Measurements from ENCODE around the gene HSPBP1.

Gene HSPBP1

DNA sequence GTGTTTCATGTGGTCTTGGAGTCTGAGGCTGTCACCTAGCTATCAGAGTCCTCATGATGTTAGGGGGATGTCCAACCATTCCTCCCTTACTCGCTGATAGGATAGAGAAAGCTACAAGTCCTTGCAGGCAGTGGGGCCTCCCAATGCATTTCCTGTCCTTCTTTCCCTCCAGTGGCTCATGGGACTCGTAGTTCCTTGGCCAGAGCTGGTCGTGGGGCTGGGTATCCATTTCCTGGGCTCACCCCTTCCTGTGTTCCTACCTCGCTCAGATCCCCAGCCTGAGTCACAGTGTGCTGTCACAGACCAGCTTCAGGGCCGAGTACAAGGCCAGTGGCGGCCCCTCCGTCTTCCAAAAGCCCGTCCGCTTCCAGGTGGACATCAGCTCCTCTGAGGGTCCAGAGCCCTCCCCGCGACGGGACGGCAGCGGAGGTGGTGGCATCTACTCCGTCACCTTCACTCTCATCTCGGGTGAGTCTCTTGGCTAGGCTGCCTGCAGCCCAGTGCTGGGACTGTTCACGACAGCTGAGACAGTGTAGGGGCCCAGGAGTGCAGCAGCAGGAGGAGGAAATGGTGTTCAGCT lies 26.2 kb upstream of the HSPBP1 start:
- no peaks in the 10 kb centered on the region for H3F3A ChIP-seq (ENCODE audit: insufficient read depth, low read length)
- no peak overlapping the region for H3K9ac ChIP-seq (ENCODE audit: low read length)
- TF ChIP-seq, protein P1, sequence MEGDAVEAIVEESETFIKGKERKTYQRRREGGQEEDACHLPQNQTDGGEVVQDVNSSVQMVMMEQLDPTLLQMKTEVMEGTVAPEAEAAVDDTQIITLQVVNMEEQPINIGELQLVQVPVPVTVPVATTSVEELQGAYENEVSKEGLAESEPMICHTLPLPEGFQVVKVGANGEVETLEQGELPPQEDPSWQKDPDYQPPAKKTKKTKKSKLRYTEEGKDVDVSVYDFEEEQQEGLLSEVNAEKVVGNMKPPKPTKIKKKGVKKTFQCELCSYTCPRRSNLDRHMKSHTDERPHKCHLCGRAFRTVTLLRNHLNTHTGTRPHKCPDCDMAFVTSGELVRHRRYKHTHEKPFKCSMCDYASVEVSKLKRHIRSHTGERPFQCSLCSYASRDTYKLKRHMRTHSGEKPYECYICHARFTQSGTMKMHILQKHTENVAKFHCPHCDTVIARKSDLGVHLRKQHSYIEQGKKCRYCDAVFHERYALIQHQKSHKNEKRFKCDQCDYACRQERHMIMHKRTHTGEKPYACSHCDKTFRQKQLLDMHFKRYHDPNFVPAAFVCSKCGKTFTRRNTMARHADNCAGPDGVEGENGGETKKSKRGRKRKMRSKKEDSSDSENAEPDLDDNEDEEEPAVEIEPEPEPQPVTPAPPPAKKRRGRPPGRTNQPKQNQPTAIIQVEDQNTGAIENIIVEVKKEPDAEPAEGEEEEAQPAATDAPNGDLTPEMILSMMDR (IDR thresholded peaks at IDR 0.05; ENCODE audit: low read length): no peak
- no peak for TF ChIP-seq EZH2 (IDR thresholded peaks at IDR 0.05; ENCODE audit: borderline replicate concordance, low read length)
- H3K9me2 ChIP-seq (ENCODE audit: low read depth, low read length): no peaks in the 10 kb centered on the region
- H3K4me2 ChIP-seq (ENCODE audit: low read length): no peak overlapping the region
- peaks cover 37% of the 10 kb centered on the region for H3K4me1 ChIP-seq (ENCODE audit: insufficient read depth, low read length, severe bottlenecking)
- H3K27ac ChIP-seq (ENCODE audit: low read depth, low read length, poor library complexity, severe bottlenecking): no peak overlapping the region
- no peaks in the 10 kb centered on the region for H4K20me1 ChIP-seq (ENCODE audit: insufficient read depth, low read length)
- H3K27me3 ChIP-seq (ENCODE audit: insufficient read depth, low read length): no peaks in the 10 kb centered on the region
- H3K4me3 ChIP-seq (ENCODE audit: low read depth, low read length, poor library complexity, severe bottlenecking): no peak overlapping the region
- no peaks in the 10 kb centered on the region for H3K9me3 ChIP-seq (ENCODE audit: low read length)
- H3K79me2 ChIP-seq (ENCODE audit: insufficient read depth, low read length): no peaks in the 10 kb centered on the region
- peaks cover 23% of the 10 kb centered on the region for H3K36me3 ChIP-seq (ENCODE audit: insufficient read depth, low read length)
- H2AFZ ChIP-seq (ENCODE audit: low read length): no peak overlapping the region

GRCh38 chr19:55305491-55305890 lies 25.6 kb upstream of the HSPBP1 start:
- Histone ChIP-seq H3K79me2 (ENCODE audit: insufficient read depth, low read length) (no peaks in the 10 kb centered on the region), H3K4me1 (ENCODE audit: insufficient read depth, low read length, severe bottlenecking) (peaks cover 36% of the 10 kb centered on the region), H3K4me2 (ENCODE audit: low read length) (no peak overlapping the region)

GRCh38 chr19:55304980-55305379 lies 25.1 kb upstream of the HSPBP1 start:
- H3K79me2 ChIP-seq (ENCODE audit: insufficient read depth, low read length): no peaks in the 10 kb centered on the region
- no peaks in the 10 kb centered on the region for H3F3A ChIP-seq (ENCODE audit: insufficient read depth, low read length)
- H3K9ac ChIP-seq (ENCODE audit: low read length): no peak overlapping the region
- no peak overlapping the region for H3K4me3 ChIP-seq (ENCODE audit: low read depth, low read length, poor library complexity, severe bottlenecking)
- H3K36me3 ChIP-seq (ENCODE audit: insufficient read depth, low read length): peaks cover 23% of the 10 kb centered on the region
- no peak for TF ChIP-seq EZH2 (IDR thresholded peaks at IDR 0.05; ENCODE audit: borderline replicate concordance, low read length)
- TF ChIP-seq, protein P1 (IDR thresholded peaks at IDR 0.05; ENCODE audit: low read length): no peak
- peaks cover 31% of the 10 kb centered on the region for H3K4me1 ChIP-seq (ENCODE audit: insufficient read depth, low read length, severe bottlenecking)
- H3K9me3 ChIP-seq (ENCODE audit: low read length): no peaks in the 10 kb centered on the region
- no peak overlapping the region for H2AFZ ChIP-seq (ENCODE audit: low read length)
- no peak overlapping the region for H3K27ac ChIP-seq (ENCODE audit: low read depth, low read length, poor library complexity, severe bottlenecking)
- no peaks in the 10 kb centered on the region for H3K9me2 ChIP-seq (ENCODE audit: low read depth, low read length)
- H3K4me2 ChIP-seq (ENCODE audit: low read length): no peak overlapping the region
- H3K27me3 ChIP-seq (ENCODE audit: insufficient read depth, low read length): no peaks in the 10 kb centered on the region
- no peaks in the 10 kb centered on the region for H4K20me1 ChIP-seq (ENCODE audit: insufficient read depth, low read length)

More at GRCh38 chr19:55305491-55305890, 25.6 kb upstream of the HSPBP1 start:
- Histone ChIP-seq H4K20me1 (ENCODE audit: insufficient read depth, low read length) (no peaks in the 10 kb centered on the region), H3K27me3 (ENCODE audit: insufficient read depth, low read length) (no peaks in the 10 kb centered on the region), H3K9me2 (ENCODE audit: low read depth, low read length) (no peaks in the 10 kb centered on the region), H3K27ac (ENCODE audit: low read depth, low read length, poor library complexity, severe bottlenecking) (no peak overlapping the region), H3K9ac (ENCODE audit: low read length) (no peak overlapping the region), H3K36me3 (ENCODE audit: insufficient read depth, low read length) (peaks cover 23% of the 10 kb centered on the region), H3F3A (ENCODE audit: insufficient read depth, low read length) (no peaks in the 10 kb centered on the region), H3K4me3 (ENCODE audit: low read depth, low read length, poor library complexity, severe bottlenecking) (no peak overlapping the region), H3K9me3 (ENCODE audit: low read length) (no peaks in the 10 kb centered on the region), H2AFZ (ENCODE audit: low read length) (no peak overlapping the region)
- TF ChIP-seq, protein P1 (IDR thresholded peaks at IDR 0.05; ENCODE audit: low read length): no peak
- TF ChIP-seq EZH2 (IDR thresholded peaks at IDR 0.05; ENCODE audit: borderline replicate concordance, low read length): no peak
